Liver (tissue), 9 donors: ENCODE data around the gene SLC38A10. TPM values are rescaled to one million over a fixed set of nuclear protein-coding genes. Genes with fewer than 3 reads are reported as not detected.

Experiments
- DNase-seq: peaks from one replicate; pipeline ENCODE4 v3.0.0-alpha.2; 2017; ENCODE audit warnings: low spot score
- H3K27ac ChIP-seq, 2 donors: one replicate each; pipeline ENCODE4 v1.7.0; 2013; ENCODE audit warnings: inconsistent platforms in 2 of 2, low read length in 2 of 2, control low read depth in 1 of 2, low read depth in 1 of 2, mild to moderate bottlenecking in 1 of 2
- H3K27me3 ChIP-seq, 4 donors: one replicate each; pipeline versions ENCODE4 v1.6.1 to v1.7.0; 2013; ENCODE audit warnings: low read length in 3 of 4, inconsistent platforms in 1 of 4, mild to moderate bottlenecking in 1 of 4, moderate library complexity in 1 of 4; ENCODE audit not compliant: control insufficient read depth in 4 of 4, insufficient read depth in 4 of 4
- H3K36me3 ChIP-seq, 4 donors: one replicate each; pipeline versions ENCODE4 v1.6.1 to v1.7.0; 2013; ENCODE audit warnings: low read length in 3 of 4, mild to moderate bottlenecking in 3 of 4, low read depth in 1 of 4, moderate library complexity in 1 of 4; ENCODE audit not compliant: control insufficient read depth in 4 of 4, insufficient read depth in 3 of 4
- H3K4me1 ChIP-seq, 4 donors: one replicate each; pipeline versions ENCODE4 v1.6.1 to v1.7.0; 2013; ENCODE audit warnings: low read length in 3 of 4, mild to moderate bottlenecking in 3 of 4, moderate library complexity in 1 of 4; ENCODE audit not compliant: control insufficient read depth in 4 of 4, insufficient read depth in 4 of 4
- H3K4me3 ChIP-seq, 3 donors: one replicate each; pipeline versions ENCODE4 v1.6.1 to v1.7.0; 2013; ENCODE audit warnings: low read length in 3 of 3, control low read depth in 1 of 3, low read depth in 1 of 3, mild to moderate bottlenecking in 1 of 3
- H3K9ac ChIP-seq, 2 donors: one replicate each; pipeline ENCODE4 v1.7.0; 2013; ENCODE audit warnings: low read length in 2 of 2, mild to moderate bottlenecking in 2 of 2, moderate library complexity in 2 of 2, control low read depth in 1 of 2, low read depth in 1 of 2
- H3K9me3 ChIP-seq, 4 donors: one replicate each; pipeline versions ENCODE4 v1.6.1 to v1.7.0; 2013; ENCODE audit warnings: low read length in 3 of 4; ENCODE audit not compliant: control insufficient read depth in 4 of 4
- FOXA2 ChIP-seq: IDR thresholded peaks from 2 replicates; pipeline ENCODE4 v1.6.1; 2016; ENCODE audit warnings: antibody characterized with exemption
- HNF4G ChIP-seq: IDR thresholded peaks from 2 replicates; pipeline ENCODE4 v1.6.1; 2016; ENCODE audit warnings: antibody characterized with exemption
- JUND ChIP-seq, 2 donors: IDR thresholded peaks; 2 replicates each; pipeline ENCODE4 v1.6.1; 2016; ENCODE audit warnings: antibody characterized with exemption in 2 of 2
- RXRA ChIP-seq, 2 donors: IDR thresholded peaks; 2 replicates each; pipeline ENCODE4 v1.6.1; 2017 to 2018; ENCODE audit warnings: antibody characterized with exemption in 2 of 2, mild to moderate bottlenecking in 1 of 2
- SP1 ChIP-seq: IDR thresholded peaks from 2 replicates; pipeline ENCODE4 v1.6.1; 2018; ENCODE audit warnings: antibody characterized with exemption, mild to moderate bottlenecking
- YY1 ChIP-seq: IDR thresholded peaks from 2 replicates; pipeline ENCODE4 v1.6.1; 2016; ENCODE audit warnings: antibody characterized with exemption, mild to moderate bottlenecking
- WGBS: extraction: QIAGEN DNeasy Blood & Tissue Kit; methylation state at CpG from one replicate; pipeline ENCODE4 v1.1.7; 2013; 5-methylcytosine and 5-hydroxymethylcytosine counted together
- polyA plus RNA-seq, 2 donors: library from polyadenylated mRNA; stranded (reverse) in 1 of 2; unstranded in 1 of 2; fragments of 200-250 nt in 1 of 2; fragments of >200 nt in 1 of 2; fragmentation: Nextera tagmentation in 1 of 2; extraction: Ambion mirVana in 1 of 2; gene quantifications; one replicate each; pipeline versions ENCODE4 v1.2.1 to v1.2.3, GENCODE V29; 2013 to 2015
- total RNA-seq, 2 donors: library from RNA; depleted of rRNA; stranded (reverse); fragments of >200 nt; gene quantifications; one replicate each; pipeline ENCODE4 v1.2.3, GENCODE V29; 2014
- TF ChIP-seq, protein P1 (sequence below): fragments of 150-350 bp; IDR thresholded peaks from 2 replicates; pipeline ENCODE4 v1.5.1; 2017; ENCODE audit warnings: improper control_type of control experiment, low read depth, low read length; ENCODE audit not compliant: missing input control
- TF ChIP-seq, protein P2 (sequence below): IDR thresholded peaks from 2 replicates; pipeline ENCODE4 v1.6.1; 2016; ENCODE audit warnings: antibody characterized with exemption
- TF ChIP-seq, protein P3 (sequence below): IDR thresholded peaks from 2 replicates; pipeline ENCODE4 v1.6.1; 2016; ENCODE audit warnings: antibody characterized with exemption
- TF ChIP-seq, protein P4 (sequence below): IDR thresholded peaks from 2 replicates; pipeline ENCODE4 v1.6.1; 2016; ENCODE audit warnings: antibody characterized with exemption, mild to moderate bottlenecking
- TF ChIP-seq, protein P5 (sequence below): IDR thresholded peaks from 2 replicates; pipeline ENCODE4 v1.6.1; 2016; ENCODE audit warnings: antibody characterized with exemption
- donor health status: healthy.
- donor health status: healthy.
- donor health status: healthy.
- donor health status: healthy.
- donor health status: healthy.

Gene SLC38A10
- total and polyA plus RNA-seq, 4 donors = 29.3 to 117 (median 54.7) TPM

DNA sequence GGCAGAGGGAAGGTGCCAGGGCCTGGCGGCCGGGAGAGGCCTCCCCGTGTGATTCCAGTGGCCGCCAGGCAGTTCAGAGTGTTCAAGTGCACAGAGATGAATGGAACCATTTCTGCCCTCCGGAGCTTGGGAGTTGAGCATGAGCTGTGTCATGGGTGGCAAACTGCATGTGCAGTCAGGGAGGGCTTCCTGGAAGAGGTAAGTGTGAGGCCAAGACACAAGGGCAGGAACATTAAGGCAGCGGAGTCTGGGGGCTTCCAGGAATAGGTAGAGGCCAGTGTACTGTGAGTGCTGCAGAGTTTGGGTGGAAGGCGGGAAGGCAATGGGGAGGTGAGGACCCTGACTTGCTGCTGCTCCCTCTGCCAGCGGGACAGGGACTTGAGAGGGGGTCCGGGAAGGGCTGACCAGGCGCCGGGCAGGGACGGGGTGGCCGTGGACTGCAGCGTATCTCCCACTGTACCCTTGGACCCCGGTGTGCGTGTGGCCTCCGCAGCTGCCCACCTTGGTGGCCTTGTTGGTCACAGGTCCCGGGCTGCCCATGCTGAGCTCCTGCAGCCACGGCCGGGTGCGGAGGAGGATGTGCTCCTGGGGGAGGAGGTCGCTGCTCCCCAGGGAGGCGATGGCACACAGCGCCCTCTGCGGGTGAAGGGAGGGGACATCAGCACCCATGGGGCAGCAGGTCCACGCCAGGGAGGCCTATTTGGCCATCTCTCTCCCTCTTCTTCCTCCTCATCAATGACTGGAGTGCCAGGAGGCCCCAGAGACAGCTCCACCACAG, 64.9 kb downstream of the SLC38A10 start:
- Histone ChIP-seq H3K27ac (no peak overlapping the region), H3K9me3 (no peaks in the 10 kb centered on the region), H3K4me3 (no peak overlapping the region), H3K4me1 (peaks cover 0 to 7% (median 0%) of the 10 kb centered on the region in 4 donors), H3K9ac (no peak overlapping the region), H3K27me3 (no peaks in the 10 kb centered on the region), H3K36me3 (peaks cover 5 to 33% (median 13%) of the 10 kb centered on the region in 4 donors)
- WGBS = 94% methylated on average over 26 of the region's 26 CpGs
- TF ChIP-seq SP1 (no peak), RXRA (IDR thresholded peaks at IDR 0.05) (no peak), FOXA2 (no peak), YY1 (no peak), HNF4G (no peak)
- TF ChIP-seq, protein P1, sequence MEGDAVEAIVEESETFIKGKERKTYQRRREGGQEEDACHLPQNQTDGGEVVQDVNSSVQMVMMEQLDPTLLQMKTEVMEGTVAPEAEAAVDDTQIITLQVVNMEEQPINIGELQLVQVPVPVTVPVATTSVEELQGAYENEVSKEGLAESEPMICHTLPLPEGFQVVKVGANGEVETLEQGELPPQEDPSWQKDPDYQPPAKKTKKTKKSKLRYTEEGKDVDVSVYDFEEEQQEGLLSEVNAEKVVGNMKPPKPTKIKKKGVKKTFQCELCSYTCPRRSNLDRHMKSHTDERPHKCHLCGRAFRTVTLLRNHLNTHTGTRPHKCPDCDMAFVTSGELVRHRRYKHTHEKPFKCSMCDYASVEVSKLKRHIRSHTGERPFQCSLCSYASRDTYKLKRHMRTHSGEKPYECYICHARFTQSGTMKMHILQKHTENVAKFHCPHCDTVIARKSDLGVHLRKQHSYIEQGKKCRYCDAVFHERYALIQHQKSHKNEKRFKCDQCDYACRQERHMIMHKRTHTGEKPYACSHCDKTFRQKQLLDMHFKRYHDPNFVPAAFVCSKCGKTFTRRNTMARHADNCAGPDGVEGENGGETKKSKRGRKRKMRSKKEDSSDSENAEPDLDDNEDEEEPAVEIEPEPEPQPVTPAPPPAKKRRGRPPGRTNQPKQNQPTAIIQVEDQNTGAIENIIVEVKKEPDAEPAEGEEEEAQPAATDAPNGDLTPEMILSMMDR = peak; percentile 22
- TF ChIP-seq, protein P2, sequence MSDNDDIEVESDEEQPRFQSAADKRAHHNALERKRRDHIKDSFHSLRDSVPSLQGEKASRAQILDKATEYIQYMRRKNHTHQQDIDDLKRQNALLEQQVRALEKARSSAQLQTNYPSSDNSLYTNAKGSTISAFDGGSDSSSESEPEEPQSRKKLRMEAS = no peak
- TF ChIP-seq, protein P3, sequence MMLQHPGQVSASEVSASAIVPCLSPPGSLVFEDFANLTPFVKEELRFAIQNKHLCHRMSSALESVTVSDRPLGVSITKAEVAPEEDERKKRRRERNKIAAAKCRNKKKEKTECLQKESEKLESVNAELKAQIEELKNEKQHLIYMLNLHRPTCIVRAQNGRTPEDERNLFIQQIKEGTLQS = no peak
- TF ChIP-seq, protein P4, sequence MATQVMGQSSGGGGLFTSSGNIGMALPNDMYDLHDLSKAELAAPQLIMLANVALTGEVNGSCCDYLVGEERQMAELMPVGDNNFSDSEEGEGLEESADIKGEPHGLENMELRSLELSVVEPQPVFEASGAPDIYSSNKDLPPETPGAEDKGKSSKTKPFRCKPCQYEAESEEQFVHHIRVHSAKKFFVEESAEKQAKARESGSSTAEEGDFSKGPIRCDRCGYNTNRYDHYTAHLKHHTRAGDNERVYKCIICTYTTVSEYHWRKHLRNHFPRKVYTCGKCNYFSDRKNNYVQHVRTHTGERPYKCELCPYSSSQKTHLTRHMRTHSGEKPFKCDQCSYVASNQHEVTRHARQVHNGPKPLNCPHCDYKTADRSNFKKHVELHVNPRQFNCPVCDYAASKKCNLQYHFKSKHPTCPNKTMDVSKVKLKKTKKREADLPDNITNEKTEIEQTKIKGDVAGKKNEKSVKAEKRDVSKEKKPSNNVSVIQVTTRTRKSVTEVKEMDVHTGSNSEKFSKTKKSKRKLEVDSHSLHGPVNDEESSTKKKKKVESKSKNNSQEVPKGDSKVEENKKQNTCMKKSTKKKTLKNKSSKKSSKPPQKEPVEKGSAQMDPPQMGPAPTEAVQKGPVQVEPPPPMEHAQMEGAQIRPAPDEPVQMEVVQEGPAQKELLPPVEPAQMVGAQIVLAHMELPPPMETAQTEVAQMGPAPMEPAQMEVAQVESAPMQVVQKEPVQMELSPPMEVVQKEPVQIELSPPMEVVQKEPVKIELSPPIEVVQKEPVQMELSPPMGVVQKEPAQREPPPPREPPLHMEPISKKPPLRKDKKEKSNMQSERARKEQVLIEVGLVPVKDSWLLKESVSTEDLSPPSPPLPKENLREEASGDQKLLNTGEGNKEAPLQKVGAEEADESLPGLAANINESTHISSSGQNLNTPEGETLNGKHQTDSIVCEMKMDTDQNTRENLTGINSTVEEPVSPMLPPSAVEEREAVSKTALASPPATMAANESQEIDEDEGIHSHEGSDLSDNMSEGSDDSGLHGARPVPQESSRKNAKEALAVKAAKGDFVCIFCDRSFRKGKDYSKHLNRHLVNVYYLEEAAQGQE = no peak
- no peak for DNase-seq

DNA sequence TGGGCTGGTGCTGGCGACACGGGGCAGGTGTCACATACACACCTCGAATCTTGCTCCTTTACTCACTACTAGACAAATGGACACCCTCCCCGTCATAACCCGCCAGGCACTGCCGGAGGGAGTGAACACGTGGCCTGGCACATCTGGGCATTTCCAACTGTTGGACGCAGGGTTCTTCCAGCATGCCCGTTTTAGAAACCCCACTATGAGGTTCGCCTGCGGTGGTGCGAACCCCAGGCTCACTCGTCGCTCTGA, 65.5 kb downstream of the SLC38A10 start:
- no peak overlapping the region for H3K9ac ChIP-seq
- DNase-seq = no peak
- 95% methylated on average over 14 of the region's 14 CpGs for WGBS
- no peaks in the 10 kb centered on the region for H3K9me3 ChIP-seq
- H3K4me1 ChIP-seq = peaks cover 0 to 7% (median 0%) of the 10 kb centered on the region in 4 donors
- no peaks in the 10 kb centered on the region for H3K27me3 ChIP-seq
- TF ChIP-seq JUND (IDR thresholded peaks at IDR 0.05) (no peak), RXRA (IDR thresholded peaks at IDR 0.05) (no peak)
- TF ChIP-seq, protein P5, sequence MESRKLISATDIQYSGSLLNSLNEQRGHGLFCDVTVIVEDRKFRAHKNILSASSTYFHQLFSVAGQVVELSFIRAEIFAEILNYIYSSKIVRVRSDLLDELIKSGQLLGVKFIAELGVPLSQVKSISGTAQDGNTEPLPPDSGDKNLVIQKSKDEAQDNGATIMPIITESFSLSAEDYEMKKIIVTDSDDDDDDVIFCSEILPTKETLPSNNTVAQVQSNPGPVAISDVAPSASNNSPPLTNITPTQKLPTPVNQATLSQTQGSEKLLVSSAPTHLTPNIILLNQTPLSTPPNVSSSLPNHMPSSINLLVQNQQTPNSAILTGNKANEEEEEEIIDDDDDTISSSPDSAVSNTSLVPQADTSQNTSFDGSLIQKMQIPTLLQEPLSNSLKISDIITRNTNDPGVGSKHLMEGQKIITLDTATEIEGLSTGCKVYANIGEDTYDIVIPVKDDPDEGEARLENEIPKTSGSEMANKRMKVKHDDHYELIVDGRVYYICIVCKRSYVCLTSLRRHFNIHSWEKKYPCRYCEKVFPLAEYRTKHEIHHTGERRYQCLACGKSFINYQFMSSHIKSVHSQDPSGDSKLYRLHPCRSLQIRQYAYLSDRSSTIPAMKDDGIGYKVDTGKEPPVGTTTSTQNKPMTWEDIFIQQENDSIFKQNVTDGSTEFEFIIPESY = no peak
- H3K27ac ChIP-seq = no peak overlapping the region
- H3K36me3 ChIP-seq = peaks cover 5 to 33% (median 13%) of the 10 kb centered on the region in 4 donors
- H3K4me3 ChIP-seq = no peak overlapping the region
